ENCODE results near the gene ATAD3B. TPM values are rescaled to one million over a fixed set of nuclear protein-coding genes. Genes with fewer than 3 reads are reported as not detected.
A peak's percentile ranks its signal among the peaks of the same experiment; 100 is the strongest.

The ATAD3B gene
- total and polyA plus RNA-seq, 2 of the 13 experiments (the other 11 are each of a cell fraction or from before 2014, with no cell fraction given) = 9.6 to 31.1 TPM

DNA sequence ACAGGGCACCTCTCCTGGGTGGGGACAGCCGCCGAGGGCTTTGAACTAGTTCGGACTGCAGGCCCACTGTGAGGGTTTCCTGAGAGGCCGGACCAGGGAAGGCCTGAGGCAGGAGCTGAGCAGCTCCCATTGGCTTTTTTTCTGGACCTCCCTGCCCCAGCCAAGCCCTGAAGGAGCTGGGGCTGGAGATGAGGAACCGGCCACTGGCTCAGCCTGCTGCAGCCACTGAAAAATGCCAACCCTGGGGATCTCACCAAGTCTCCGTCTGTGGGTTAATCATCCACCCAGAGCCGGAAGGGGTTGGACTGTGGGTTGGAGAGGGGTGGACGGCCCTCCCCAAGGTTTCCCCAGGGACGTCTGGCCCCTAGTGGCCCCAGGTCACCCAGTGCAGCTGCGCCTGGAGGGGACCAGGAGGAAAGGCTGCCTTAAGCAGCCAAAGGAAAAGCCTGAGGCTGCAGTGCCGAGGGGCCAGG, 33.6 kb upstream of the ATAD3B start (continued):
- TF ChIP-seq MZF1 (CRISPR knock-in tag; IDR thresholded peaks at IDR 0.05; ENCODE audit: borderline replicate concordance) (no peak), ZSCAN25 (CRISPR knock-in tag; IDR thresholded peaks at IDR 0.05) (peak; percentile 38; the same call in 1 of the 2 replicates), CHD4 (IDR thresholded peaks at IDR 0.05; ENCODE audit: borderline replicate concordance, low read length) (no peak), HOXA3 (CRISPR knock-in tag; IDR thresholded peaks at IDR 0.05) (peak; percentile 63), RBM22 (optimal IDR thresholded peaks at IDR 0.05; ENCODE audit: low read length) (no peak), ZNF792 (CRISPR knock-in tag; IDR thresholded peaks at IDR 0.05) (0 out of 2 replicates have a peak, but pooled peaks have one; percentile 30), CHCHD3 (CRISPR knock-in tag; IDR thresholded peaks at IDR 0.05) (no peak), ZNF746 (CRISPR knock-in tag; IDR thresholded peaks at IDR 0.05) (peak; percentile 97), MED8 (CRISPR knock-in tag; IDR thresholded peaks at IDR 0.05; ENCODE audit: insufficient replicate concordance) (no peak), CREB1 (IDR thresholded peaks at IDR 0.05) (no peak), CREB1 (CRISPR knock-in tag; IDR thresholded peaks at IDR 0.05) (no peak), ZNF883 (CRISPR knock-in tag; IDR thresholded peaks at IDR 0.05; ENCODE audit: not compliant biosample characterization) (peak; percentile 10), ZNF83 (CRISPR knock-in tag; IDR thresholded peaks at IDR 0.05; ENCODE audit: borderline replicate concordance) (no peak), RBM39 (IDR thresholded peaks at IDR 0.05; ENCODE audit: low read depth, low read length, poor library complexity, severe bottlenecking) (peak; percentile 27), ZNF709 (CRISPR knock-in tag; IDR thresholded peaks at IDR 0.05) (no peak), ZNF460 (CRISPR knock-in tag; IDR thresholded peaks at IDR 0.05; ENCODE audit: borderline replicate concordance) (no peak), REXO4 (CRISPR knock-in tag; IDR thresholded peaks at IDR 0.05; ENCODE audit: borderline replicate concordance) (0 out of 2 replicates have a peak, but pooled peaks have one; percentile 15), RFX3 (CRISPR knock-in tag; IDR thresholded peaks at IDR 0.05) (no peak)
- TF ChIP-seq, protein P1, sequence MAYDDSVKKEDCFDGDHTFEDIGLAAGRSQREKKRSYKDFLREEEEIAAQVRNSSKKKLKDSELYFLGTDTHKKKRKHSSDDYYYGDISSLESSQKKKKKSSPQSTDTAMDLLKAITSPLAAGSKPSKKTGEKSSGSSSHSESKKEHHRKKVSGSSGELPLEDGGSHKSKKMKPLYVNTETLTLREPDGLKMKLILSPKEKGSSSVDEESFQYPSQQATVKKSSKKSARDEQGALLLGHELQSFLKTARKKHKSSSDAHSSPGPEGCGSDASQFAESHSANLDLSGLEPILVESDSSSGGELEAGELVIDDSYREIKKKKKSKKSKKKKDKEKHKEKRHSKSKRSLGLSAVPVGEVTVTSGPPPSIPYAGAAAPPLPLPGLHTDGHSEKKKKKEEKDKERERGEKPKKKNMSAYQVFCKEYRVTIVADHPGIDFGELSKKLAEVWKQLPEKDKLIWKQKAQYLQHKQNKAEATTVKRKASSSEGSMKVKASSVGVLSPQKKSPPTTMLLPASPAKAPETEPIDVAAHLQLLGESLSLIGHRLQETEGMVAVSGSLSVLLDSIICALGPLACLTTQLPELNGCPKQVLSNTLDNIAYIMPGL (CRISPR knock-in tag; IDR thresholded peaks at IDR 0.05; ENCODE audit: borderline replicate concordance in 1 of 2, low read depth in 1 of 2) = peak in 1 of 2 experiments; percentile 52; a peak in 1 of 4 replicates
- TF ChIP-seq, protein P2, sequence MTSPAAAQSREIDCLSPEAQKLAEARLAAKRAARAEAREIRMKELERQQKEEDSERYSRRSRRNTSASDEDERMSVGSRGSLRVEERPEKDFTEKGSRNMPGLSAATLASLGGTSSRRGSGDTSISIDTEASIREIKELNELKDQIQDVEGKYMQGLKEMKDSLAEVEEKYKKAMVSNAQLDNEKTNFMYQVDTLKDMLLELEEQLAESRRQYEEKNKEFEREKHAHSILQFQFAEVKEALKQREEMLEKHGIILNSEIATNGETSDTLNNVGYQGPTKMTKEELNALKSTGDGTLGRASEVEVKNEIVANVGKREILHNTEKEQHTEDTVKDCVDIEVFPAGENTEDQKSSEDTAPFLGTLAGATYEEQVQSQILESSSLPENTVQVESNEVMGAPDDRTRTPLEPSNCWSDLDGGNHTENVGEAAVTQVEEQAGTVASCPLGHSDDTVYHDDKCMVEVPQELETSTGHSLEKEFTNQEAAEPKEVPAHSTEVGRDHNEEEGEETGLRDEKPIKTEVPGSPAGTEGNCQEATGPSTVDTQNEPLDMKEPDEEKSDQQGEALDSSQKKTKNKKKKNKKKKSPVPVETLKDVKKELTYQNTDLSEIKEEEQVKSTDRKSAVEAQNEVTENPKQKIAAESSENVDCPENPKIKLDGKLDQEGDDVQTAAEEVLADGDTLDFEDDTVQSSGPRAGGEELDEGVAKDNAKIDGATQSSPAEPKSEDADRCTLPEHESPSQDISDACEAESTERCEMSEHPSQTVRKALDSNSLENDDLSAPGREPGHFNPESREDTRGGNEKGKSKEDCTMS (CRISPR knock-in tag; conservative IDR thresholded peaks at IDR 0.05) = no peak
- TF ChIP-seq, protein P3, sequence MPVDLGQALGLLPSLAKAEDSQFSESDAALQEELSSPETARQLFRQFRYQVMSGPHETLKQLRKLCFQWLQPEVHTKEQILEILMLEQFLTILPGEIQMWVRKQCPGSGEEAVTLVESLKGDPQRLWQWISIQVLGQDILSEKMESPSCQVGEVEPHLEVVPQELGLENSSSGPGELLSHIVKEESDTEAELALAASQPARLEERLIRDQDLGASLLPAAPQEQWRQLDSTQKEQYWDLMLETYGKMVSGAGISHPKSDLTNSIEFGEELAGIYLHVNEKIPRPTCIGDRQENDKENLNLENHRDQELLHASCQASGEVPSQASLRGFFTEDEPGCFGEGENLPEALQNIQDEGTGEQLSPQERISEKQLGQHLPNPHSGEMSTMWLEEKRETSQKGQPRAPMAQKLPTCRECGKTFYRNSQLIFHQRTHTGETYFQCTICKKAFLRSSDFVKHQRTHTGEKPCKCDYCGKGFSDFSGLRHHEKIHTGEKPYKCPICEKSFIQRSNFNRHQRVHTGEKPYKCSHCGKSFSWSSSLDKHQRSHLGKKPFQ (CRISPR knock-in tag; IDR thresholded peaks at IDR 0.05; ENCODE audit: insufficient replicate concordance) = no peak
- TF ChIP-seq, protein P4, sequence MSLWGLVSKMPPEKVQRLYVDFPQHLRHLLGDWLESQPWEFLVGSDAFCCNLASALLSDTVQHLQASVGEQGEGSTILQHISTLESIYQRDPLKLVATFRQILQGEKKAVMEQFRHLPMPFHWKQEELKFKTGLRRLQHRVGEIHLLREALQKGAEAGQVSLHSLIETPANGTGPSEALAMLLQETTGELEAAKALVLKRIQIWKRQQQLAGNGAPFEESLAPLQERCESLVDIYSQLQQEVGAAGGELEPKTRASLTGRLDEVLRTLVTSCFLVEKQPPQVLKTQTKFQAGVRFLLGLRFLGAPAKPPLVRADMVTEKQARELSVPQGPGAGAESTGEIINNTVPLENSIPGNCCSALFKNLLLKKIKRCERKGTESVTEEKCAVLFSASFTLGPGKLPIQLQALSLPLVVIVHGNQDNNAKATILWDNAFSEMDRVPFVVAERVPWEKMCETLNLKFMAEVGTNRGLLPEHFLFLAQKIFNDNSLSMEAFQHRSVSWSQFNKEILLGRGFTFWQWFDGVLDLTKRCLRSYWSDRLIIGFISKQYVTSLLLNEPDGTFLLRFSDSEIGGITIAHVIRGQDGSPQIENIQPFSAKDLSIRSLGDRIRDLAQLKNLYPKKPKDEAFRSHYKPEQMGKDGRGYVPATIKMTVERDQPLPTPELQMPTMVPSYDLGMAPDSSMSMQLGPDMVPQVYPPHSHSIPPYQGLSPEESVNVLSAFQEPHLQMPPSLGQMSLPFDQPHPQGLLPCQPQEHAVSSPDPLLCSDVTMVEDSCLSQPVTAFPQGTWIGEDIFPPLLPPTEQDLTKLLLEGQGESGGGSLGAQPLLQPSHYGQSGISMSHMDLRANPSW (CRISPR knock-in tag; IDR thresholded peaks at IDR 0.05; ENCODE audit: borderline replicate concordance) = 0 out of 2 replicates have a peak, but pooled peaks have one; percentile 55
